ENCODE measurements around the gene PEAR1. TPM values are rescaled to one million over a fixed set of nuclear protein-coding genes. Genes with fewer than 3 reads are reported as not detected.

PEAR1 gene
- total RNA-seq, 1 donor, result 17.0 TPM

DNA sequence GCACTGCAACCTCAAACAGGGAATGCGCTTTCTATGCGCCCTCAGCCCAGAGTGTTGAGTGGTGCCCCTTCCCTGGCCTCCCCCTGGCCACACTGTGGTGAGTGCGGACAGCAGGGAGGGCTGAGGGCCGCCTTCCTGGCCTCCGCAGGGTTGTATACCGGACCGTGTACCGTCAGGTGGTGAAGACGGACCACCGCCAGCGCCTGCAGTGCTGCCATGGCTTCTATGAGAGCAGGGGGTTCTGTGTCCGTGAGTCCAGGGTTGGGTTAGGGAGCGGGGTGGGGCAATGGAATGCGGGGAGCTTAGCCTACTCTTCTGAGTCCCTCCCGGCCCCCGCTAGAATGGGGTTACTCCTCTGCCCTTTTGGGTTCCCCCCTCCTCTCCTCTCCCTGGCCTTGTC, 11.7 kb downstream of the PEAR1 start:
- H3K79me2 ChIP-seq (ENCODE audit: insufficient read depth, low read length), result peaks cover 68% of the 10 kb centered on the region
- H3K4me1 ChIP-seq (ENCODE audit: insufficient read depth, low read length), result peaks cover 51% of the 10 kb centered on the region

DNA sequence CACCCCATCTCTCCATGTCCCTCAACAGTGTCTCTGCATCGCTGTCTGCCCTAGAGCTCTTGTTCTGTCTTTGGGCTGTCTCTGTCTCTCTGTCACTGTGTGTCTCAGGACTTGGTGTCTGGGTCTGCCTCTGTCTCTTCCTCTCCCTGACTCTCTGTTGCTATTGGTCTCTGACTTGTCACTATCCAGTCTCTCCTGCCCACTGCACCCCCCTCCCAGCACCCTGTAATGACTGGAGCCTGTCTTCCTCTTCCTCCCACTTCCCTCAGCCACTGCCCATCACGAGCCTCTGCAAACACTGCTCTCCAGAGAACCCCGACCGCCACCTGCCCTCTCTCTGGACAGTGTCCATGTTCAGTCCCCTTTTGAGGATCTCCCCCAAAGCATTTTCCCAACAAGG, 12.1 kb downstream of the PEAR1 start:
- TF ChIP-seq, protein P1, sequence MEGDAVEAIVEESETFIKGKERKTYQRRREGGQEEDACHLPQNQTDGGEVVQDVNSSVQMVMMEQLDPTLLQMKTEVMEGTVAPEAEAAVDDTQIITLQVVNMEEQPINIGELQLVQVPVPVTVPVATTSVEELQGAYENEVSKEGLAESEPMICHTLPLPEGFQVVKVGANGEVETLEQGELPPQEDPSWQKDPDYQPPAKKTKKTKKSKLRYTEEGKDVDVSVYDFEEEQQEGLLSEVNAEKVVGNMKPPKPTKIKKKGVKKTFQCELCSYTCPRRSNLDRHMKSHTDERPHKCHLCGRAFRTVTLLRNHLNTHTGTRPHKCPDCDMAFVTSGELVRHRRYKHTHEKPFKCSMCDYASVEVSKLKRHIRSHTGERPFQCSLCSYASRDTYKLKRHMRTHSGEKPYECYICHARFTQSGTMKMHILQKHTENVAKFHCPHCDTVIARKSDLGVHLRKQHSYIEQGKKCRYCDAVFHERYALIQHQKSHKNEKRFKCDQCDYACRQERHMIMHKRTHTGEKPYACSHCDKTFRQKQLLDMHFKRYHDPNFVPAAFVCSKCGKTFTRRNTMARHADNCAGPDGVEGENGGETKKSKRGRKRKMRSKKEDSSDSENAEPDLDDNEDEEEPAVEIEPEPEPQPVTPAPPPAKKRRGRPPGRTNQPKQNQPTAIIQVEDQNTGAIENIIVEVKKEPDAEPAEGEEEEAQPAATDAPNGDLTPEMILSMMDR (IDR thresholded peaks at IDR 0.05; ENCODE audit: extremely low read depth, low read depth, low read length), result no peak
- peaks cover 48% of the 10 kb centered on the region for H3K36me3 ChIP-seq (ENCODE audit: insufficient read depth, low read length)
- H3K9me3 ChIP-seq (ENCODE audit: low read depth, low read length), result no peaks in the 10 kb centered on the region
- no peak overlapping the region for H2AFZ ChIP-seq (ENCODE audit: low read length)
- DNase-seq (ENCODE audit: insufficient read length, low spot score, missing footprints), result no peak
- no peak overlapping the region for H3K27ac ChIP-seq (ENCODE audit: low read depth, low read length)
- no peaks in the 10 kb centered on the region for H3K27me3 ChIP-seq (ENCODE audit: insufficient read depth, low read length)
- H3K79me2 ChIP-seq (ENCODE audit: insufficient read depth, low read length), result peaks cover 64% of the 10 kb centered on the region
- peaks cover 7% of the 10 kb centered on the region for H4K20me1 ChIP-seq (ENCODE audit: insufficient read depth, low read length)
- H3K4me1 ChIP-seq (ENCODE audit: insufficient read depth, low read length), result peaks cover 46% of the 10 kb centered on the region
- H3K4me3 ChIP-seq (ENCODE audit: insufficient read depth, low read length), result no peak overlapping the region
- H3K4me2 ChIP-seq (ENCODE audit: insufficient read depth, low read length), result no peak overlapping the region

More for the DNA sequence above, 11.7 kb downstream of the PEAR1 start:
- Histone ChIP-seq H3K27ac (ENCODE audit: low read depth, low read length) (no peak overlapping the region), H2AFZ (ENCODE audit: low read length) (no peak overlapping the region), H3K36me3 (ENCODE audit: insufficient read depth, low read length) (peaks cover 46% of the 10 kb centered on the region), H3K27me3 (ENCODE audit: insufficient read depth, low read length) (no peaks in the 10 kb centered on the region), H3K4me3 (ENCODE audit: insufficient read depth, low read length) (no peak overlapping the region), H4K20me1 (ENCODE audit: insufficient read depth, low read length) (peaks cover 7% of the 10 kb centered on the region), H3K9me3 (ENCODE audit: low read depth, low read length) (no peaks in the 10 kb centered on the region), H3K4me2 (ENCODE audit: insufficient read depth, low read length) (no peak overlapping the region)
- DNase-seq (ENCODE audit: insufficient read length, low spot score, missing footprints), result no peak
- TF ChIP-seq, protein P1 (IDR thresholded peaks at IDR 0.05; ENCODE audit: extremely low read depth, low read depth, low read length), result no peak

DNA sequence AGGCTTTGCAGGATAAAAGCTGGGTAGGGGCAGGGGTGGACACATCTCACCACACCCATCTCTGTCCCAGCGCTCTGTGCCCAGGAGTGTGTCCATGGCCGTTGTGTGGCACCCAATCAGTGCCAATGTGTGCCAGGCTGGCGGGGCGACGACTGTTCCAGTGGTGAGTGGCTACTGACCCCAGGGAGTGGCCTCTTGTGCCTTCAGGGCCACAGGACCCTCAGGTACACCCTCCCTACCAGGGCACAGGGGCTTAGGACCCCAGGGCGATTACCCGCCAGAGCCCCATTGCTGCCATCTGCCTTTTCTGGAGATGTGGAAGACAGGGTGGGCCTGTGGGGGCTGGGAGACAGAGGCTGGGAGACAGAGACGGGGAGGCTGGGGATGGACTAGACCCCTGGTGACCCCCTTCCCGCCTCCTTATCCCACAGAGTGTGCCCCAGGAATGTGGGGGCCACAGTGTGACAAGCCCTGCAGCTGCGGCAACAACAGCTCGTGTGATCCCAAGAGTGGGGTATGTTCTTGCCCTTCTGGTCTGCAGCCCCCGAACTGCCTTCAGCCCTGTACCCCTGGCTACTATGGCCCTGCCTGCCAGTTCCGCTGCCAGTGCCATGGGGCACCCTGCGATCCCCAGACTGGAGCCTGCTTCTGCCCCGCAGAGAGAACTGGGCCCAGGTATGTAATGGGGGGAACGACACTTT, 12.8 kb downstream of the PEAR1 start:
- Histone ChIP-seq H3K9me3 (ENCODE audit: low read depth, low read length) (no peaks in the 10 kb centered on the region), H4K20me1 (ENCODE audit: insufficient read depth, low read length) (peaks cover 7% of the 10 kb centered on the region), H2AFZ (ENCODE audit: low read length) (no peak overlapping the region), H3K79me2 (ENCODE audit: insufficient read depth, low read length) (peaks cover 57% of the 10 kb centered on the region), H3K4me1 (ENCODE audit: insufficient read depth, low read length) (peaks cover 39% of the 10 kb centered on the region), H3K36me3 (ENCODE audit: insufficient read depth, low read length) (peaks cover 49% of the 10 kb centered on the region), H3K4me3 (ENCODE audit: insufficient read depth, low read length) (no peak overlapping the region), H3K4me2 (ENCODE audit: insufficient read depth, low read length) (no peak overlapping the region), H3K27me3 (ENCODE audit: insufficient read depth, low read length) (no peaks in the 10 kb centered on the region), H3K27ac (ENCODE audit: low read depth, low read length) (peak overlapping the region; percentile 63)
- DNase-seq (ENCODE audit: insufficient read length, low spot score, missing footprints), result no peak
- TF ChIP-seq, protein P1 (IDR thresholded peaks at IDR 0.05; ENCODE audit: extremely low read depth, low read depth, low read length), result no peak

DNA sequence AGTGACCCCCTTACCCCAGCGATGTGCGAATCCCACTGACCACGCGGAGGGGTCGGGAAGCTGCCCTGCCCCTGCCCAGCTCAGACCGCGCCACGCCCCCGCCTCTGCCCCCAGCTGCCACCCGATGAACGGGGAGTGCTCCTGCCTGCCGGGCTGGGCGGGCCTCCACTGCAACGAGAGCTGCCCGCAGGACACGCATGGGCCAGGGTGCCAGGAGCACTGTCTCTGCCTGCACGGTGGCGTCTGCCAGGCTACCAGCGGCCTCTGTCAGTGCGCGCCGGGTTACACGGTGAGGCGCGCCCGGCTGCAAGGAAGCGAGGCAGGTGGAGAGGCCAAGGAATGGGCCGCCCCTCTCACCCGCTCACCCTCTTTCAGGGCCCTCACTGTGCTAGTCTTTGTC, 15.0 kb downstream of the PEAR1 start:
- H3K4me1 ChIP-seq (ENCODE audit: insufficient read depth, low read length), result peaks cover 32% of the 10 kb centered on the region
- H3K9me3 ChIP-seq (ENCODE audit: low read depth, low read length), result no peaks in the 10 kb centered on the region
- TF ChIP-seq, protein P1 (IDR thresholded peaks at IDR 0.05; ENCODE audit: extremely low read depth, low read depth, low read length), result no peak
- no peaks in the 10 kb centered on the region for H3K27me3 ChIP-seq (ENCODE audit: insufficient read depth, low read length)
- no peak overlapping the region for H3K4me3 ChIP-seq (ENCODE audit: insufficient read depth, low read length)
- peaks cover 7% of the 10 kb centered on the region for H4K20me1 ChIP-seq (ENCODE audit: insufficient read depth, low read length)
- peaks cover 35% of the 10 kb centered on the region for H3K79me2 ChIP-seq (ENCODE audit: insufficient read depth, low read length)
- no peak overlapping the region for H3K4me2 ChIP-seq (ENCODE audit: insufficient read depth, low read length)
- peaks cover 62% of the 10 kb centered on the region for H3K36me3 ChIP-seq (ENCODE audit: insufficient read depth, low read length)
- H3K27ac ChIP-seq (ENCODE audit: low read depth, low read length), result no peak overlapping the region
- no peak for DNase-seq (ENCODE audit: insufficient read length, low spot score, missing footprints)
- no peak overlapping the region for H2AFZ ChIP-seq (ENCODE audit: low read length)

Data from osteoblast (primary cell).